Uterus (tissue), 2 donors: Measurements from ENCODE around the gene IL6ST.
"Not testable (repeated sequence)": the region's sequence is repeated elsewhere in the genome, so short reads cannot be mapped to it uniquely, and the experiment has no call there.

Source experiments
- POLR2A ChIP-seq, 2 donors: fragments of 450-650 bp; IDR thresholded peaks; one replicate each; pipeline ENCODE4 v1.6.1; 2016; ENCODE audit warnings: antibody characterized with exemption in 2 of 2, mild to moderate bottlenecking in 1 of 2, moderate library complexity in 1 of 2
- TF ChIP-seq, protein P1 (sequence below), 4 experiments: fragments of 200-600 bp in 2 of 4; fragments of 450-650 bp in 2 of 4; sonication (generic) in 2 of 4; IDR thresholded peaks; one replicate each; pipeline ENCODE4 v1.5.1; 2016 to 2019; ENCODE audit warnings: antibody characterized with exemption in 4 of 4, mild to moderate bottlenecking in 2 of 4, moderate library complexity in 1 of 4

DNA sequence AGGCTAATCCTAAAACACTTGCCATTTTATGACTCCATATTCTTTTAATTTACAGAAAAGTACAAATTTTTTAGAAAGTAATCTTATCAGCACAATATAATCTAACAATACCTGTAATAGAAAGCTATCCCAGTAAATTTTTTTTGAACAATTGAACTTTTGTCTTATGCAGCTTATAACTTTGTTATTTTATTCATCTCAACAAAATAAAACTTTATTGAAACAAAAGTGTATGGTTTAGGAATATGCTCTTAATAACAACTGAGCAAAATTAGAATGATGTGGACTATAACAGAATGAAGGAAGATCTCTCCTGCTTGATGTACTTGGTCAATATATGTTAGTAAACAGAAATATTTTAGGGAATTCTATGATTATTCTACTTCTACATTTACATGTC lies 57.2 kb downstream of the IL6ST start:
- TF ChIP-seq, protein P1, sequence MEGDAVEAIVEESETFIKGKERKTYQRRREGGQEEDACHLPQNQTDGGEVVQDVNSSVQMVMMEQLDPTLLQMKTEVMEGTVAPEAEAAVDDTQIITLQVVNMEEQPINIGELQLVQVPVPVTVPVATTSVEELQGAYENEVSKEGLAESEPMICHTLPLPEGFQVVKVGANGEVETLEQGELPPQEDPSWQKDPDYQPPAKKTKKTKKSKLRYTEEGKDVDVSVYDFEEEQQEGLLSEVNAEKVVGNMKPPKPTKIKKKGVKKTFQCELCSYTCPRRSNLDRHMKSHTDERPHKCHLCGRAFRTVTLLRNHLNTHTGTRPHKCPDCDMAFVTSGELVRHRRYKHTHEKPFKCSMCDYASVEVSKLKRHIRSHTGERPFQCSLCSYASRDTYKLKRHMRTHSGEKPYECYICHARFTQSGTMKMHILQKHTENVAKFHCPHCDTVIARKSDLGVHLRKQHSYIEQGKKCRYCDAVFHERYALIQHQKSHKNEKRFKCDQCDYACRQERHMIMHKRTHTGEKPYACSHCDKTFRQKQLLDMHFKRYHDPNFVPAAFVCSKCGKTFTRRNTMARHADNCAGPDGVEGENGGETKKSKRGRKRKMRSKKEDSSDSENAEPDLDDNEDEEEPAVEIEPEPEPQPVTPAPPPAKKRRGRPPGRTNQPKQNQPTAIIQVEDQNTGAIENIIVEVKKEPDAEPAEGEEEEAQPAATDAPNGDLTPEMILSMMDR (IDR thresholded peaks at IDR 0.05): not testable (repeated sequence)
- not testable (repeated sequence) for TF ChIP-seq POLR2A (IDR thresholded peaks at IDR 0.05)
